H9 (cell line): ENCODE results near the gene CDH23. TPM values are rescaled to one million over a fixed set of nuclear protein-coding genes. Genes with fewer than 3 reads are reported as not detected.

Experiments used
- DNase-seq: peaks from one replicate; pipeline ENCODE4 v3.0.0-alpha.2; 2017
- H2AFZ ChIP-seq: one replicate; pipeline ENCODE4 v1.6.1; 2013; ENCODE audit warnings: mild to moderate bottlenecking, low read length, control low read depth, moderate library complexity
- H2AK5ac ChIP-seq: 2 replicates; pipeline ENCODE4 v1.6.1; 2013; ENCODE audit warnings: low read length, control low read depth, mixed read lengths; ENCODE audit not compliant: insufficient read length
- H2BK120ac ChIP-seq: one replicate; pipeline ENCODE4 v1.6.1; 2013; ENCODE audit warnings: low read depth, mild to moderate bottlenecking, low read length, control low read depth, inconsistent platforms; ENCODE audit not compliant: poor library complexity, severe bottlenecking
- H2BK12ac ChIP-seq: 2 replicates; pipeline ENCODE4 v1.6.1; 2013; ENCODE audit warnings: low read length, control low read depth, mixed read lengths, low read depth; ENCODE audit not compliant: insufficient read length
- H2BK15ac ChIP-seq: 2 replicates; pipeline ENCODE4 v1.6.1; 2013; ENCODE audit warnings: low read depth, low read length, control low read depth
- H2BK20ac ChIP-seq: one replicate; pipeline ENCODE4 v1.6.1; 2013; ENCODE audit warnings: low read depth, mild to moderate bottlenecking, low read length, control low read depth, inconsistent platforms; ENCODE audit not compliant: poor library complexity, severe bottlenecking
- H2BK5ac ChIP-seq: 2 replicates; pipeline ENCODE4 v1.6.1; 2013; ENCODE audit warnings: low read length, control low read depth, mixed read lengths; ENCODE audit not compliant: insufficient read length
- H3K14ac ChIP-seq: 2 replicates; pipeline ENCODE4 v1.6.1; 2013; ENCODE audit warnings: low read length, control low read depth; ENCODE audit not compliant: insufficient read depth
- H3K18ac ChIP-seq: 2 replicates; pipeline ENCODE4 v1.6.1; 2013; ENCODE audit warnings: low read depth, mild to moderate bottlenecking, mixed read lengths, low read length, control low read depth; ENCODE audit not compliant: insufficient read length
- H3K23ac ChIP-seq: 2 replicates; pipeline ENCODE4 v1.6.1; 2013; ENCODE audit warnings: low read length, control low read depth, mixed read lengths, low read depth; ENCODE audit not compliant: insufficient read length
- H3K23me2 ChIP-seq: 2 replicates; pipeline ENCODE4 v1.6.1; 2013; ENCODE audit warnings: low read depth, mild to moderate bottlenecking, mixed read lengths, low read length, control low read depth; ENCODE audit not compliant: insufficient read length, poor library complexity, severe bottlenecking
- H3K27ac ChIP-seq: 2 replicates; pipeline ENCODE4 v1.5.1; 2013; ENCODE audit warnings: low read length, control low read depth, mixed read lengths, low read depth; ENCODE audit not compliant: insufficient read length
- H3K27me3 ChIP-seq: 2 replicates; pipeline ENCODE4 v1.6.1; 2013; ENCODE audit warnings: low read length, control low read depth, inconsistent platforms; ENCODE audit not compliant: insufficient read depth
- H3K4ac ChIP-seq: 2 replicates; pipeline ENCODE4 v1.6.1; 2013; ENCODE audit warnings: low read depth, mild to moderate bottlenecking, control low read depth, inconsistent platforms, low read length, moderate library complexity
- H3K4me1 ChIP-seq: 2 replicates; pipeline ENCODE4 v1.6.1; 2013; ENCODE audit warnings: low read length, control low read depth, inconsistent platforms; ENCODE audit not compliant: insufficient read depth
- H3K4me2 ChIP-seq: 2 replicates; pipeline ENCODE4 v1.6.1; 2013; ENCODE audit warnings: low read length, control low read depth, mixed read lengths; ENCODE audit not compliant: insufficient read length, insufficient read depth
- H3K56ac ChIP-seq: 2 replicates; pipeline ENCODE4 v1.6.1; 2013; ENCODE audit warnings: low read depth, mild to moderate bottlenecking, mixed read lengths, low read length, control low read depth; ENCODE audit not compliant: insufficient read length
- H3K79me1 ChIP-seq: 2 replicates; pipeline ENCODE4 v1.6.1; 2013; ENCODE audit warnings: low read depth, mild to moderate bottlenecking, moderate library complexity, low read length, control low read depth, inconsistent platforms; ENCODE audit not compliant: insufficient read depth, poor library complexity, severe bottlenecking
- H3K79me2 ChIP-seq: 2 replicates; pipeline ENCODE4 v1.6.1; 2013; ENCODE audit warnings: low read length, control low read depth, inconsistent platforms; ENCODE audit not compliant: insufficient read depth
- H3K9ac ChIP-seq: 2 replicates; pipeline ENCODE4 v1.6.1; 2013; ENCODE audit warnings: low read length, control low read depth, mixed read lengths; ENCODE audit not compliant: insufficient read length; ENCODE audit errors: extremely low read depth
- H3K9me3 ChIP-seq: one replicate; pipeline ENCODE4 v1.6.1; 2013; ENCODE audit warnings: low read depth, low read length, inconsistent platforms; ENCODE audit not compliant: control insufficient read depth
- H3T11ph ChIP-seq: one replicate; pipeline ENCODE4 v1.6.1; 2013; ENCODE audit warnings: mild to moderate bottlenecking, low read length, control low read depth, inconsistent platforms
- H4K20me1 ChIP-seq: one replicate; pipeline ENCODE4 v1.6.1; 2013; ENCODE audit not compliant: control insufficient read depth, insufficient read length, insufficient read depth
- H4K5ac ChIP-seq: 2 replicates; pipeline ENCODE4 v1.6.1; 2013; ENCODE audit warnings: low read depth, mild to moderate bottlenecking, mixed read lengths, low read length, control low read depth; ENCODE audit not compliant: insufficient read length
- H4K8ac ChIP-seq: replicated peaks from 2 replicates; pipeline ENCODE4 v1.6.1; 2013; ENCODE audit warnings: low read length, control low read depth, mixed read lengths, low read depth; ENCODE audit not compliant: insufficient read length
- H4K91ac ChIP-seq: 2 replicates; pipeline ENCODE4 v1.6.1; 2013; ENCODE audit warnings: low read depth, mild to moderate bottlenecking, moderate library complexity, mixed read lengths, low read length, control low read depth; ENCODE audit not compliant: insufficient read length
- H3K27ac Mint-ChIP-seq, 3 experiments: 2 replicates in 2 of 3; 3 replicates in 1 of 3; pipeline ENCODE4 v1.8.0; 2020 to 2021; ENCODE audit warnings: mixed read lengths in 3 of 3, mild to moderate bottlenecking in 1 of 3, moderate library complexity in 1 of 3
- H3K27me3 Mint-ChIP-seq: 2 replicates; pipeline ENCODE4 v1.8.0; 2021; ENCODE audit warnings: low read depth, mild to moderate bottlenecking, moderate library complexity, mixed read lengths
- H3K36me3 Mint-ChIP-seq, 3 experiments: 2 replicates in 2 of 3; 3 replicates in 1 of 3; pipeline ENCODE4 v1.8.0; 2020 to 2021; ENCODE audit warnings: low read depth in 3 of 3, mixed read lengths in 3 of 3; ENCODE audit not compliant: insufficient read depth in 1 of 3
- H3K4me1 Mint-ChIP-seq, 2 experiments: 2 replicates each; pipeline ENCODE4 v1.8.0; 2020; ENCODE audit warnings: mixed read lengths in 2 of 2
- H3K4me3 Mint-ChIP-seq, 2 experiments: 2 replicates in 1 of 2; 3 replicates in 1 of 2; pipeline ENCODE4 v1.8.0; 2020 to 2021; ENCODE audit warnings: mild to moderate bottlenecking in 2 of 2, mixed read lengths in 2 of 2, moderate library complexity in 1 of 2
- H3K9me3 Mint-ChIP-seq, 2 experiments: 2 replicates in 1 of 2; 3 replicates in 1 of 2; pipeline ENCODE4 v1.8.0; 2020; ENCODE audit warnings: mild to moderate bottlenecking in 2 of 2, mixed read lengths in 2 of 2, moderate library complexity in 1 of 2
- CTCF ChIP-seq: fragments of 200-600 bp; sonication (generic); conservative IDR thresholded peaks from 3 replicates; pipeline ENCODE4 v1.8.0; 2021; ENCODE audit warnings: antibody characterized with exemption, mild to moderate bottlenecking
- WGBS: extraction: QIAGEN DNeasy Blood & Tissue Kit; methylation state at CpG from one replicate; pipeline ENCODE4 v1.1.7; 2013; ENCODE audit warnings: missing lambda C conversion rate, low lambda C conversion rate, mixed read lengths; ENCODE audit not compliant: insufficient read length; ENCODE audit errors: extremely low coverage; 5-methylcytosine and 5-hydroxymethylcytosine counted together
- total RNA-seq: library from RNA; stranded (reverse); gene quantifications from 2 replicates; pipeline ENCODE4 v1.2.1, GENCODE V29; 2021

Gene CDH23
- total RNA-seq, 1 experiment from 2014 or later: 2.1 TPM

DNA sequence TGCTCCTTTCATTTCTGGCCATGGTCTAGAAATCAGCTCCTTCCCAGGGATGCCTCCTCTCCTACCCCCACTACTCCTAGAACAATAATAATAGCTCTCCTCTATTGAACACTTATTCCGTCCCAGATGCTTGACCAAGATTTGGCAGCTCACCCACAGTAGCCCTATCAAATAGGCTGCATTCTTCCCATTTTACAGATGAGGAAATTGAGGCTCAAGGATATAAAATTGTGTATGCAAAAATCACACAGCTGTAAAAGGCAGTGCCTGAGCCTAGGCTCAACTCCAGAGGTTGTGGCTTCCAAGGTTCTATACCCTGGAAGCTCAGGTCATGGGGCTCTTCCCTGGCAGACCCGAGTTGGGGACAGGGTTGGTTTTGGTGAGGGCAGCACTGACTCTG, 240.6 kb downstream of the CDH23 start:
- Mint-ChIP-seq H3K27me3 (peaks cover 71% of the 10 kb centered on the region), H3K36me3 (no peaks in the 10 kb centered on the region), H3K4me3 (no peak overlapping the region), H3K27ac (no peak overlapping the region), H3K4me1 (peaks cover 55 to 69% of the 10 kb centered on the region in 2 experiments), H3K9me3 (no peaks in the 10 kb centered on the region; a peak in 2 of 5 replicates)
- H3K14ac ChIP-seq: no peak overlapping the region
- H4K91ac ChIP-seq: no peak overlapping the region
- no peak overlapping the region for H3K18ac ChIP-seq
- no peak for TF ChIP-seq CTCF
- H3K4ac ChIP-seq: no peak overlapping the region
- H3K9ac ChIP-seq: no peak overlapping the region
- H4K8ac ChIP-seq: no peak overlapping the region
- no peak overlapping the region for H2BK5ac ChIP-seq
- H3K23ac ChIP-seq: no peak overlapping the region
- no peaks in the 10 kb centered on the region for H4K20me1 ChIP-seq
- H3K27ac ChIP-seq: no peak overlapping the region
- no peak overlapping the region for H2AFZ ChIP-seq
- DNase-seq: no peak
- WGBS: no CpG with 5 or more reads among the region's 2 CpGs
- H2BK12ac ChIP-seq: no peak overlapping the region
- no peak overlapping the region for H3K56ac ChIP-seq
- H3K4me1 ChIP-seq: peaks cover 29% of the 10 kb centered on the region; the same call in 1 of the 2 replicates
- H3K9me3 ChIP-seq: no peaks in the 10 kb centered on the region
- no peak overlapping the region for H2BK120ac ChIP-seq
- H2AK5ac ChIP-seq: no peak overlapping the region
- H3K79me1 ChIP-seq: no peaks in the 10 kb centered on the region
- no peak overlapping the region for H3K4me2 ChIP-seq
- no peak overlapping the region for H3T11ph ChIP-seq
- H3K27me3 ChIP-seq: peaks cover 2% of the 10 kb centered on the region; the same call in 1 of the 2 replicates
- no peak overlapping the region for H4K5ac ChIP-seq
- H2BK15ac ChIP-seq: no peak overlapping the region
- H2BK20ac ChIP-seq: no peak overlapping the region
- no peaks in the 10 kb centered on the region for H3K23me2 ChIP-seq
- H3K79me2 ChIP-seq: no peaks in the 10 kb centered on the region
